IPS-11a (cell line): ENCODE results near the gene FAM72D.
"Not testable (repeated sequence)": the region's sequence is repeated elsewhere in the genome, so short reads cannot be mapped to it uniquely, and the experiment has no call there.

Source experiments
- H3K4me3 ChIP-seq: one replicate; pipeline ENCODE4 v1.5.1; 2013; ENCODE audit warnings: low read depth, low read length, control low read depth

Gene FAM72D

DNA sequence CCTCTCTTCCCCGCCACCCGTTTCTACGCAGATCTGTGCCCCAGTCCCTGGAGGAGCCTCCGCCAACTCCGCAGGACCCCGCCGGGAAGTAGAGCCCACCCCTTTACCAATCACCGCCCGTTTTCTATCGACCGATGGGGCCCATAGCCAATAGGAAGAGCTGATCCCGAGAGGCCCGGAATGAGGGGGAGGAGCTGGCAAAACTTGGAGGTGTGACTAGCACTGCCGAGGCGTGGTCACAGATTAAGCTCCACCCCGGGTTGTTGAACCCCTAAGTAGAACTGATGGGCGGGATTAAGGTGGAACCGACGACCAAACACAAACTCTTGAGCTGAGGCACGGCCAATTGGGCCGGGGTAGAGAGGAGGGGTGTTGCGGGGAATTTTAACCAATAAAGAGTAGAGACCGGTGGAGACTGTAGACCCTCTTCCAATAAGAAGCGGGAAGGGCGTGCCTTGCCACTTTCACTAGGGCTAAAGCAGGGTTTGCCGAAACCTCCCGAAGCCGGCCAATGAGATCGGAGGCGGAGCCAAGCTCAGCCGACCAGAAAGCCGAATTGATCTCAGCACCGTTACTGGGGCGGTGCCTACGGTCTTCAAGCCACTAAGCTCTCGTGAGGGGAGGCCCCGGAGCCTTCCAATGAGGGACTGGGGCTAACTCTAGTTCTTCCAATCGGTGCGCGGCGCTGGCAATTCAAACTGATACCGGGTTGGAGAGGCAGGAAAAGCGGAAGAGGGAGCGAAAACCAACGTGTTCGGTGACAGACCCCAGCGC lies at the start of gene FAM72D, which contains the start of gene SRGAP2B:
Gene FAM72D (plus strand): TSS at position 691 of the 774 bp plus-strand sequence. CDS start 874 bp downstream, outside the sequence.
Gene SRGAP2B (minus strand): TSS at position 45 of the 774 bp plus-strand sequence. CDS start 2,427 bp downstream, outside the sequence.
- not testable (repeated sequence) for H3K4me3 ChIP-seq

DNA sequence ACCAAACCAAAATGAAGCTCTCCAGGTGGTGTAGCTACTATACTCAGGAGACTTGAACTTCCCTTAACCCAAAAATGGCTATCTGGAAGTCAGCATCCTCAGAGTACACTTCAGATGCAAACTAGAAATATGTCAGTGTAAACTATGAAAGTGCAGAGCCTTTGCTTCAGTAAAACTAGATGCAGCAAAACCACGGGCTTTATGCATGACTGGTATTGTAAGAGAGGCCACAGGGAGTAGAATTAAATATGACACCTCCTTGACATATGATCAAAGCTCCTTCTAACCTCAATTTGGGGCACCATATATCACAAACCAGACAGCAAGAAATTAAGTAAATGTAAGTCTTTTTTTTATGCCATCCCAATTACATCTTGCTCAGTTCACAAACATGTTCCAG lies 48.2 kb upstream of the FAM72D start:
- H3K4me3 ChIP-seq, result not testable (repeated sequence)

DNA sequence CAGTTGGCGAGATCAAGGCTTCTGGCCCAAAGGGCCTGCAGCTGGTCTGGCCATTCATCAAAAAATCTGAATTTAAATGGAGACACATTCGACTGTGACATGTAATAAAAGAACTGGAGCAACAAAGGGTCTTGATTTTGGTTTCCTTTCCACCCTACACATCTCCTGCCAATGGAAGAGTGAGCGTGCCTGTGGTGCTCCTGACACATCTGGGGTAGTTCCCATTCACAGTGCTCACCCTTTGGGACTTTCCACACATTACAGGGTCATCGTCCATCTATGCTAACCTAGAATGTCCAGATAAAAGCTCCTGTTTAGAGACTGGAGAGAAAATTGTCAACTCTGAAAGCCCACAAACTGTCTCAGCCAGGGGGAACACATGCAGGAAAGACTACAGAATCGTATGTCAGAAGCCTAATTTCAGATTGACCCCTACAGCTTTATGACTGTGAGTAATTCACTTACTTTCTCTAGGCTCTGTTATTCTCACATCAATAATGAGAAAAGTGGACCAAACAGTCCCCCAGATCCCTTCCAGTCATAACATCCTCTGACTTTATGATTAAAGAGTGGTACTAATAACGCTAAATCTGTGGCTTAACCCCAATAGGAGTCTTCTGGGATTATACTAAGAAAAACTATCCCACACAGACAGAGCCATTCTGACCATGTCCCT lies 47.5 kb upstream of the FAM72D start:
- not testable (repeated sequence) for H3K4me3 ChIP-seq

DNA sequence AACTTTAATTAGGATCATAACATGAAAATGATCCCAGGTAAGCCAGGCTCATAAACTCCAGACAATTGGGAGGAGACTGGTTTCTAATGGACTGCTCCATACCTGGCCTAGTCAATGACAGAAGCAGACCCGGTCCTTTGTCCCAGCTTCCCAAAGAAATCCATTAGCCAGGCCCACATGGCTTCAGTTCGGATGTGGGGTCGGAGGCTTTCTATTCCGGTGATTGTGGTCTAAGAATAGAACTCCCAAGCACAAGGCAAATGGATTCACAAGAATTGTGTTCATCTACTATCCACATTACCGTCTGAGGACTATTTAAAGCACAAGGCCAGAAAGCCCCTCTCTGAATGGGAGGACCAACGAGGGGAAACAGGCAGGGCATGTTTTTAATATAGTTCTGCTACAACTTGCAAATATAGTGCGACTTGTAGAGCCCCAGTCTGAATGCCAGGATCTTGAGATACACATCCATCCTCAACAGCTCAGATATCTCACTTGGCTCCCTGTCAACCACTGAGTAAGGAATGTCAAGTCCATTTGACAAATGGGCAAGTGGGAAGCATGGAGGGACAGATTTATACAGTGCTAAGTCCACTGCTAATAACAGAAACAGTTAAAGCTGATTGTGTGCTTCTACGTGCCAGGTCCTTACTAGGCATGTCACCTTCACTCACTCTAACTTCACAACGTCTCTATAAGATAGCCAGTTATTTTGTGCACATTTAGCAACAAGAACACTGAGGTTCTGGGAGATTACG lies 43.6 kb upstream of the FAM72D start:
- not testable (repeated sequence) for H3K4me3 ChIP-seq

DNA sequence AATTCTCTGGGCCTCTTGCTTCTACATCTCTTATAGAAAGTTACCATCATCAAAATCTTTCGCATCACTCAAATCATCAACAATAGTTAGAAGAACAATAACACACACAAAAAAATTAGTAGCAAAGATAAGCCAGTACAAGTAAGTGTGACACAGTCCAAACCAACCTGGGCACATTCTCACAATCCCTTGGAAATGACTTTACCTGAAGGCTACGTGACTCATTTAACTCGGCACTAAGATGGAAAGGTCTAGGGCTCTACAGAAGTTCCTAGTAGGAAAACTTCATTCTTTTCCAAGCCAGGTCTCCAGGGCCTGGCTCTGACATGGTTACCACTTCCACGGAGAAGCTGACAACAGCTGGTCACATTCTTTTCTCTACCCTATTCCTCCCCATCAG lies 42.3 kb upstream of the FAM72D start:
- not testable (repeated sequence) for H3K4me3 ChIP-seq

DNA sequence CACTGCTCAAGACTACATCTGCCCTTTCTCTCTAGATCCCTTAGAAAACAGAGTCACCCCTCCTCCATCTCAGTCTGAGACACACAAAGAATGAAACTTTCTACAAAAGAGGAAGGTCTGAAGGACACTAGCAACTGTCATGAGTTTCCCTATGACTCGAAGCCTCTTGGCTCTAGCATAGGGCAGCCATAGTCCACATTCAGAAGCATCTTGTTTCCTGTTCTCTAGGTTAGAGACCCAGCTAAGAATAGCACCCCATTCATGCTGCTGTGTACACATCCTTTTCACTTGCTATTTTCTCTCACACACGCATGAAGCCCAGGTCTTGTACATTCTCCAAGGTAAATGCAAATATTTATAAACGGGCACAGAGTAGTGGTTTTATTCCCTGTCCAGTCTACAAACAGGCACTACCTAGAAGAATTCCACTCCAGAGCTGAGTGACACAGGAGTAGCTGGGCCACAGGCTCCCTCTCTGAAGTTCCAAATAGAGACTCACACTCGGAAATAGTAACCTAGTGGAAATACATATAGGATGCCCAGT lies 40.5 kb upstream of the FAM72D start:
- H3K4me3 ChIP-seq, result not testable (repeated sequence)

- H3K4me3 ChIP-seq, result not testable (repeated sequence)
These were observed 37.6 kb upstream of the FAM72D start for GRCh38 chr1:145058184-145058583.

DNA sequence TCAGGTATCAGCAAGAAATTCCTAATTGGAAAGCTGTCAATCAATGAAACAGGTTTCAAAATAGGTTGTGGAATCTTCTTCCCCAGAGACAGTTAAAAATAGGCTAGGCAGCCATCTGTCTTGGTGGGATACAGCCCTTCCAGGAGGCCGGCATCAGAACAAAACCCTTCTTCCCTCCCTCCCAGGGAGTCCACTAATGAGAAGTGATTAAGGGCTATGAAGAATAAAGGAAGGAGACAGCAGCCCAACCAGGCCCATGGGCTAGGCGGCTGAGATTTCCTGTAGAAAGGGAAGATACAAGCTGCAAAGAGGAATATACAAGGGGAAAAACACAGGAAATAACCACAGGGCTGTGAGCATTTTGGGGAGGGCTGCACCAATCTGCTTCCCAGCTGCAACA lies 32.5 kb upstream of the FAM72D start:
- not testable (repeated sequence) for H3K4me3 ChIP-seq

- not testable (repeated sequence) for H3K4me3 ChIP-seq
These were observed 31.7 kb upstream of the FAM72D start for GRCh38 chr1:145063941-145064648.

GRCh38 chr1:145065194-145065826 lies 30.5 kb upstream of the FAM72D start:
- H3K4me3 ChIP-seq, result not testable (repeated sequence)

- H3K4me3 ChIP-seq, result not testable (repeated sequence)
These were observed 29.3 kb upstream of the FAM72D start for GRCh38 chr1:145066486-145066885.

GRCh38 chr1:145071569-145071968 lies 24.2 kb upstream of the FAM72D start:
- not testable (repeated sequence) for H3K4me3 ChIP-seq

DNA sequence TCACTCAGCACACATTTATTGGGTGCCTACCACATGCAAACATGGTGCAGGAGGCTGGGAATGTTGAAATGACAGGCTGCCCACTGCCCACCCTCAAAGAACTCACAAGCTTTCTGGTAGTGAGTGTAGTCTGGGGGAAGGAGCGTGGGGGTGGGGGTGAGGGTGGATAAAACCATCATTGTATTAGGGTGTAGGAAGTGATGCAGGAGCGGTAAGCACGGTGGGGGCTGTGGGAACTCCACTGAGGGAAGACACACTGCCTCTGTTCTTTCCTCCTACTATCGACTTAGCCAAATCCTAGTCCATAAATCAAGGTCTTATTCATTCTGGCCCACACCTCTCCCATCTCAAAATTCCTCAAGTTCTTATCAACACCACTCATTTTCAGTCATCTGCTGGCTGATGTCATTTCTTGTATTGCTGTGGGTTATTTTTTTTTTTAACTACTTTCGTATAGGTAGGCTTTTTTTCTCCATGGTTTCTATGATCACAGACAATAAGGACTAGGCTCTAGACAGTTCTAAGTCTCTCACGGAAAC lies 21.7 kb upstream of the FAM72D start:
- H3K4me3 ChIP-seq, result not testable (repeated sequence)

DNA sequence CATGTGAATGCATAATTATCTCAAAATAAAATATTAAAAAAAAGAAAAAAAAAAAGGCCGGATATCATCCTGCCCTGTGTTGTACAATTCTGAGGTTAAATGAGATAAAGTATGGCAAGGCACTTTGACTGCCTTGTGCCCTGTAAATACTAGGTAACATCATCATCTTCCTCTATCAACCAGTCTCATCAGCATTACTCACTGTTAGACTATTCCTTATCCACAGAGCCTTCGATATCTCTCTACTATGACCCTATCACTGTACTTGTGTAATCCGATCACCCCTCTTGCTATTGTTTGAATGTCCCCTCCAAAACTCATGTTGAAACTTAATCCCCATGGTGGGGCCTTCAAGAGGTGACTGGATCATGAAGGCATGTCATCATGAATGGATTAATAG lies 18.9 kb upstream of the FAM72D start:
- not testable (repeated sequence) for H3K4me3 ChIP-seq

- not testable (repeated sequence) for H3K4me3 ChIP-seq
These were observed 17.6 kb upstream of the FAM72D start for GRCh38 chr1:145077872-145078786.

DNA sequence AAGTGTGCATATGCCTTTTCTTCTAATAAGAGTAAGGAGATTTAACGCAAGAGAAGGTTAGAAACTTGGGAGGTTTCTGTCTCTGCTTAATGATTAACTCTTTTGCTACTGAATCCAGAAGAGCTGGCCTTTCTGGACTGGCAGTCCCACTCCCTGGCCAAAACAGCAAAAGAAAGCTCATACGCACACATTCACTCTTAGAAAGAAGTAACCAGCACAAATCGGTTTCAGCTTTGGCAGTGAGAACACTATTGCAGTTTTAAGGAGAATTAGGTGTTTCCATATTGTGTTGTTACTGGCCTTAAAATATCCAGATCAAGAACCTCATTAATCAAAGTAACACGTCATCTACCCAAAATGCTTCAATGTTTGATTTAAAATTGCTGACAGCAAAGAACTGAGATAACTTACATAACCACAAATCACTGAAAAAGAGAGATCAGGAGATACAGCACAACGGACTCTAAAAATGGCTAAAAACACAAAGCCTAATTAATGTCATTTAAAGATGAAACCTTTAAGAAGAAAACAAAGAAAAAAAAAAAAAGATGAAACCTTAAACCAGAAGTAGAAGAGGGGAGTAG lies 16.9 kb upstream of the FAM72D start:
- H3K4me3 ChIP-seq, result not testable (repeated sequence)

DNA sequence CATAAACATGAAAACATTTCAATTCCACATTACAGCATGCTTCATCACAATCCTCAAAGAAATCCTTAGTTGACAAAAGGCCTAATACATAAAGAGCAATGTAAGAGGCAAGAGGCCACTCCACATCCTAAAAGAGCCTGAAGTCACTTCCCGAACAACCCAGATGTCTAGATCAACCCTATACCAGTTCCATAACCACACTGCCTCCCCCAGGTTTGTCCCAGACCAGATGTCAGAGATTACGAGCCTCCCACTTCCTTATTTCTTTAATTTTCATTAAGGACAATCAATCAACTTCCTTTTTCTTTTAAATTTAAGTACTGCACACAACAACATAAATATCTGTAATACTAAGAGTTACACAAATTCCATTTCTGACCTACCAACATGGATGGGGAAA lies 16.0 kb upstream of the FAM72D start:
- H3K4me3 ChIP-seq, result not testable (repeated sequence)

DNA sequence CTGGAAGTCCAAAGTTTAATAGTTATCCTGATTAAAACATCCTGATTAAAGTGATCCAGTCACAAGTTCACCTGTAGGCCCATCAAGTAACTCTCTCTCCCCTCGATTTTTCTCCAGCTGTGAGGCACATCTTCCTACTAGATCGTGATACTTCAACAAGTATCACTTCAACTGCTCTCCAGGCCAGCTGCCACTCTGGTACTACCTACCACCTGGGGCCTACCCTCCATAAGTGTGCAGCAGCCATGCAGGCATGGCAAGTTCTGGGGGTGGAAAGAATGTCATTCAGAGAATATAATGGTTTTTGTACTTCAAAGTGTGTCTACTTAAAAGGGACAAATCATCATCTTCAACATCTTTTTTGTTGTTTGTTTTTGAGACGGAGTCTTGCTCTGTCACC lies 15.6 kb upstream of the FAM72D start:
- H3K4me3 ChIP-seq, result not testable (repeated sequence)
